PFSK-1 (cell line): ENCODE results near the gene CACNA1F.

Experiments
- POLR2AphosphoS5 ChIP-seq: IDR thresholded peaks from 2 replicates; pipeline ENCODE4 v1.6.1; 2012; ENCODE audit warnings: low read depth, mild to moderate bottlenecking, control low read depth, low read length, moderate library complexity
- SIN3A ChIP-seq: IDR thresholded peaks from 2 replicates; pipeline ENCODE4 v1.6.1; 2012; ENCODE audit warnings: mild to moderate bottlenecking, low read length, moderate library complexity, borderline replicate concordance; ENCODE audit not compliant: insufficient read depth
- TAF1 ChIP-seq: IDR thresholded peaks from 2 replicates; pipeline ENCODE4 v1.6.1; 2012; ENCODE audit warnings: low read length, control low read depth, borderline replicate concordance; ENCODE audit not compliant: insufficient read depth
- TF ChIP-seq, protein P1 (sequence below), 2 experiments: IDR thresholded peaks; 2 replicates each; pipeline versions ENCODE4 v1.6.1 to v1.8.0; 2011 to 2012; ENCODE audit warnings: low read depth in 2 of 2, low read length in 2 of 2, control low read depth in 1 of 2, inconsistent platforms in 1 of 2, mild to moderate bottlenecking in 1 of 2, moderate library complexity in 1 of 2; ENCODE audit not compliant: insufficient read depth in 1 of 2

- TF ChIP-seq SIN3A = no peak
- TF ChIP-seq POLR2AphosphoS5 = no peak
- TF ChIP-seq TAF1 = no peak
- TF ChIP-seq, protein P1, sequence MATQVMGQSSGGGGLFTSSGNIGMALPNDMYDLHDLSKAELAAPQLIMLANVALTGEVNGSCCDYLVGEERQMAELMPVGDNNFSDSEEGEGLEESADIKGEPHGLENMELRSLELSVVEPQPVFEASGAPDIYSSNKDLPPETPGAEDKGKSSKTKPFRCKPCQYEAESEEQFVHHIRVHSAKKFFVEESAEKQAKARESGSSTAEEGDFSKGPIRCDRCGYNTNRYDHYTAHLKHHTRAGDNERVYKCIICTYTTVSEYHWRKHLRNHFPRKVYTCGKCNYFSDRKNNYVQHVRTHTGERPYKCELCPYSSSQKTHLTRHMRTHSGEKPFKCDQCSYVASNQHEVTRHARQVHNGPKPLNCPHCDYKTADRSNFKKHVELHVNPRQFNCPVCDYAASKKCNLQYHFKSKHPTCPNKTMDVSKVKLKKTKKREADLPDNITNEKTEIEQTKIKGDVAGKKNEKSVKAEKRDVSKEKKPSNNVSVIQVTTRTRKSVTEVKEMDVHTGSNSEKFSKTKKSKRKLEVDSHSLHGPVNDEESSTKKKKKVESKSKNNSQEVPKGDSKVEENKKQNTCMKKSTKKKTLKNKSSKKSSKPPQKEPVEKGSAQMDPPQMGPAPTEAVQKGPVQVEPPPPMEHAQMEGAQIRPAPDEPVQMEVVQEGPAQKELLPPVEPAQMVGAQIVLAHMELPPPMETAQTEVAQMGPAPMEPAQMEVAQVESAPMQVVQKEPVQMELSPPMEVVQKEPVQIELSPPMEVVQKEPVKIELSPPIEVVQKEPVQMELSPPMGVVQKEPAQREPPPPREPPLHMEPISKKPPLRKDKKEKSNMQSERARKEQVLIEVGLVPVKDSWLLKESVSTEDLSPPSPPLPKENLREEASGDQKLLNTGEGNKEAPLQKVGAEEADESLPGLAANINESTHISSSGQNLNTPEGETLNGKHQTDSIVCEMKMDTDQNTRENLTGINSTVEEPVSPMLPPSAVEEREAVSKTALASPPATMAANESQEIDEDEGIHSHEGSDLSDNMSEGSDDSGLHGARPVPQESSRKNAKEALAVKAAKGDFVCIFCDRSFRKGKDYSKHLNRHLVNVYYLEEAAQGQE (IDR thresholded peaks at IDR 0.05; ENCODE audit: insufficient read depth in 1 of 2, low read depth in 2 of 2, low read length in 2 of 2) = no peak
Measured at GRCh38 chrX:49227726-49228125, 5.4 kb downstream of the CACNA1F start.
